SK-N-MC (cell line): ENCODE measurements around the gene KDM7A.

Experiments used
- EZH2 ChIP-seq: fragments of 200-600 bp; sonication (generic); IDR thresholded peaks from one replicate; pipeline ENCODE4 v1.6.1; 2017; ENCODE audit warnings: antibody characterized with exemption
- POLR2AphosphoS5 ChIP-seq: IDR thresholded peaks from 2 replicates; pipeline ENCODE4 v1.6.1; 2012; ENCODE audit warnings: mild to moderate bottlenecking, low read depth, low read length, borderline replicate concordance

GRCh38 chr7:140206616-140207389 is 30.0 kb upstream of the KDM7A start:
- no peak for TF ChIP-seq EZH2
- TF ChIP-seq POLR2AphosphoS5, result no peak
